Adrenal gland (tissue), 5 donors: ENCODE results near the gene S100A8.

Source experiments
- POLR2A ChIP-seq, 2 donors: fragments of 450-650 bp; IDR thresholded peaks; one replicate each; pipeline ENCODE4 v1.6.1; 2017; ENCODE audit warnings: antibody characterized with exemption in 2 of 2, mild to moderate bottlenecking in 2 of 2, moderate library complexity in 1 of 2
- TF ChIP-seq, protein P1 (sequence below), 6 experiments: fragments of 450-650 bp in 4 of 6; fragments of 200-600 bp in 2 of 6; sonication (generic) in 1 of 6; IDR thresholded peaks; 1 replicate in 5 of 6; 2 replicates in 1 of 6; pipeline versions ENCODE4 v1.5.1 to v1.8.0; 2016 to 2021; ENCODE audit warnings: antibody characterized with exemption in 6 of 6, mild to moderate bottlenecking in 2 of 6, moderate library complexity in 1 of 6
- donor health status: DM: no; HTN: no; CAD: no.

DNA sequence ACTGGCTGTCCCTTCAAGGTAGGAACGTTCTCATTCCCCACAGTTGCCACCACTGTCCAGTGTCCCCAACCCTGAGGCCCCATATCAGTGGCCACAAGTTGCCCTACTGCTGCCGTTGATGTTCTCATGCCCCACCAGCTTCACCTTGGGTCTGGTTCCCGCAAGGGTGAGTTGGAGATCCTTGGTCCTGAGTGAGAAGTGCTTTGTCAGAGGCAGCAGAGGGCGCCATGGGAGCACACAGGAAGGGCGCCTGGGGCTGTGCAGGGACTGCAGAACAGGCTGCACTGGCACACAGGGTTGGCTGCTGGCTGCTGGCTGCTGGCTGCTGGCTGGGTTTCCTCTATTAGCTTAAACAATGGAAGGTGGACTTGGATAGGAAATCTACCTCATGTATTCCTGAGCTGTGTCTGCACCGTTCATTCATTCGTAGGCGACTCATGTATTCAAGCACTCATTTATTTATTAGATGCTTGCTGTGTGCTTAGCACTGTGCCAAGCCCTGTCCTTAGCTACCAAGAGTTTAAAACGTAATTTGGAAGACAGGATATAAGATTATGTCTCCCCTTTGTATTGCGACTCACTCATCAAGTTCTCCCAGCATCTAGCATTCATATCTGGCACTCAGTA is 35.3 kb downstream of the S100A8 start:
- TF ChIP-seq, protein P1, sequence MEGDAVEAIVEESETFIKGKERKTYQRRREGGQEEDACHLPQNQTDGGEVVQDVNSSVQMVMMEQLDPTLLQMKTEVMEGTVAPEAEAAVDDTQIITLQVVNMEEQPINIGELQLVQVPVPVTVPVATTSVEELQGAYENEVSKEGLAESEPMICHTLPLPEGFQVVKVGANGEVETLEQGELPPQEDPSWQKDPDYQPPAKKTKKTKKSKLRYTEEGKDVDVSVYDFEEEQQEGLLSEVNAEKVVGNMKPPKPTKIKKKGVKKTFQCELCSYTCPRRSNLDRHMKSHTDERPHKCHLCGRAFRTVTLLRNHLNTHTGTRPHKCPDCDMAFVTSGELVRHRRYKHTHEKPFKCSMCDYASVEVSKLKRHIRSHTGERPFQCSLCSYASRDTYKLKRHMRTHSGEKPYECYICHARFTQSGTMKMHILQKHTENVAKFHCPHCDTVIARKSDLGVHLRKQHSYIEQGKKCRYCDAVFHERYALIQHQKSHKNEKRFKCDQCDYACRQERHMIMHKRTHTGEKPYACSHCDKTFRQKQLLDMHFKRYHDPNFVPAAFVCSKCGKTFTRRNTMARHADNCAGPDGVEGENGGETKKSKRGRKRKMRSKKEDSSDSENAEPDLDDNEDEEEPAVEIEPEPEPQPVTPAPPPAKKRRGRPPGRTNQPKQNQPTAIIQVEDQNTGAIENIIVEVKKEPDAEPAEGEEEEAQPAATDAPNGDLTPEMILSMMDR (IDR thresholded peaks at IDR 0.05), result peak; percentile 30 to 64 (median 46)
- TF ChIP-seq POLR2A (IDR thresholded peaks at IDR 0.05), result no peak
